Measurements from ENCODE around the gene EGR1. TPM values are rescaled to one million over a fixed set of nuclear protein-coding genes. Genes with fewer than 3 reads are reported as not detected.

The EGR1 gene
- polyA plus RNA-seq, 1 donor (not counting 4 experiments of a cell fraction or from before 2014, with no cell fraction given), result 5.6 TPM

GRCh38 chr5:138425079-138425478 is 40.2 kb upstream of the EGR1 start:
- FAIRE-seq, result no peak
- dilution Hi-C loops (cut with MboI; ENCODE audit: extremely low pct_ligation_motif_present, low sequenced_read_pairs), result no loop called here
- no peak for TF ChIP-seq EZH2 (IDR thresholded peaks at IDR 0.05; ENCODE audit: low read length)
- no peak for TF ChIP-seq CTCF (optimal IDR thresholded peaks at IDR 0.05 in 1 of 3, IDR thresholded peaks at IDR 0.05 in 1 of 3, conservative IDR thresholded peaks at IDR 0.05 in 1 of 3; ENCODE audit: extremely low read depth in 1 of 3, insufficient read depth in 2 of 3, low read length in 3 of 3)

GRCh38 chr5:138435943-138436342 is 29.3 kb upstream of the EGR1 start:
- no peak overlapping the region for H2AFZ ChIP-seq (ENCODE audit: control insufficient read depth, low read length)
- no peaks in the 10 kb centered on the region for H3K79me2 ChIP-seq (ENCODE audit: control insufficient read depth, insufficient read depth, low read length)
- H3K27me3 ChIP-seq (ENCODE audit: control insufficient read depth, extremely low read depth, insufficient read depth, low read length), result peaks cover 3% of the 10 kb centered on the region
- H3K9me3 ChIP-seq (ENCODE audit: control insufficient read depth, low read depth, low read length), result no peaks in the 10 kb centered on the region
- H3K27ac ChIP-seq (ENCODE audit: control insufficient read depth, insufficient read depth, low read length), result no peak overlapping the region
- H3K9ac ChIP-seq (ENCODE audit: control insufficient read depth, extremely low read depth, insufficient read depth, low read length), result no peak overlapping the region
- no peak overlapping the region for H3K4me3 ChIP-seq (ENCODE audit: control insufficient read depth in 2 of 3, extremely low read depth in 1 of 3, insufficient read depth in 2 of 3, low read depth in 1 of 3, low read length in 3 of 3)
- TF ChIP-seq EZH2 (IDR thresholded peaks at IDR 0.05; ENCODE audit: low read length) (no peak), CTCF (optimal IDR thresholded peaks at IDR 0.05 in 1 of 3, IDR thresholded peaks at IDR 0.05 in 1 of 3, conservative IDR thresholded peaks at IDR 0.05 in 1 of 3; ENCODE audit: extremely low read depth in 1 of 3, insufficient read depth in 2 of 3, low read length in 3 of 3) (no peak)
- no peak overlapping the region for H3K4me2 ChIP-seq (ENCODE audit: control insufficient read depth, extremely low read depth, insufficient read depth, low read depth, low read length)
- no peaks in the 10 kb centered on the region for H4K20me1 ChIP-seq (ENCODE audit: control insufficient read depth, extremely low read depth, insufficient read depth, low read length)
- peaks cover 17 to 18% of the 10 kb centered on the region in 2 experiments for H3K36me3 ChIP-seq (ENCODE audit: control insufficient read depth in 2 of 2, extremely low read depth in 1 of 2, insufficient read depth in 2 of 2, low read length in 2 of 2)
- dilution Hi-C loops (cut with MboI; ENCODE audit: extremely low pct_ligation_motif_present, low sequenced_read_pairs), result no loop called here
- peaks cover 6% of the 10 kb centered on the region for H3K4me1 ChIP-seq (ENCODE audit: control insufficient read depth, extremely low read depth, insufficient read depth, low read length)
- H3K9me1 ChIP-seq (ENCODE audit: control insufficient read depth, extremely low read depth, insufficient read depth, low read length), result no peaks in the 10 kb centered on the region
- no peak for DNase-seq (ENCODE audit: low read depth, low spot score)
- FAIRE-seq, result no peak

More at GRCh38 chr5:138425079-138425478, 40.2 kb upstream of the EGR1 start:
- Histone ChIP-seq H3K4me1 (ENCODE audit: control insufficient read depth, extremely low read depth, insufficient read depth, low read length) (no peaks in the 10 kb centered on the region), H3K27ac (ENCODE audit: control insufficient read depth, insufficient read depth, low read length) (no peak overlapping the region), H4K20me1 (ENCODE audit: control insufficient read depth, extremely low read depth, insufficient read depth, low read length) (no peaks in the 10 kb centered on the region), H3K9ac (ENCODE audit: control insufficient read depth, extremely low read depth, insufficient read depth, low read length) (no peak overlapping the region), H3K79me2 (ENCODE audit: control insufficient read depth, insufficient read depth, low read length) (no peaks in the 10 kb centered on the region), H3K36me3 (ENCODE audit: control insufficient read depth in 2 of 2, extremely low read depth in 1 of 2, insufficient read depth in 2 of 2, low read length in 2 of 2) (peaks cover 19 to 22% of the 10 kb centered on the region in 2 experiments), H3K4me3 (ENCODE audit: control insufficient read depth in 2 of 3, extremely low read depth in 1 of 3, insufficient read depth in 2 of 3, low read depth in 1 of 3, low read length in 3 of 3) (no peak overlapping the region), H2AFZ (ENCODE audit: control insufficient read depth, low read length) (no peak overlapping the region), H3K27me3 (ENCODE audit: control insufficient read depth, extremely low read depth, insufficient read depth, low read length) (no peaks in the 10 kb centered on the region), H3K4me2 (ENCODE audit: control insufficient read depth, extremely low read depth, insufficient read depth, low read depth, low read length) (no peak overlapping the region), H3K9me3 (ENCODE audit: control insufficient read depth, low read depth, low read length) (no peaks in the 10 kb centered on the region), H3K9me1 (ENCODE audit: control insufficient read depth, extremely low read depth, insufficient read depth, low read length) (no peaks in the 10 kb centered on the region)
- DNase-seq (ENCODE audit: low read depth, low spot score), result no peak
